CD4-positive, alpha-beta memory T cell (primary cell): Measurements from ENCODE around the gene CARD9. TPM values are rescaled to one million over a fixed set of nuclear protein-coding genes. Genes with fewer than 3 reads are reported as not detected.

Source experiments
- CTCF ChIA-PET: fragments of 350-600 bp; sonication (Branson Sonifier 250); formaldehyde crosslinking; loops from one replicate; lab custom pipeline; 2021; ENCODE audit warnings: inconsistent platforms; ENCODE audit not compliant: partially characterized antibody; lab: Charles Lee
- POLR2A ChIA-PET: fragments of 350-600 bp; sonication (Branson Sonifier 250); formaldehyde crosslinking; loops from one replicate; lab custom pipeline; 2021; ENCODE audit not compliant: partially characterized antibody; lab: Charles Lee
- DNase-seq, 5 donors: peaks; one replicate each; pipeline versions ENCODE4 v3.0.0 to v3.0.0-alpha.2; 2020 to 2022; ENCODE audit warnings: mixed read lengths in 1 of 5
- H3K27ac ChIP-seq: one replicate; pipeline ENCODE4 v1.7.0; 2013; ENCODE audit warnings: low read depth, low read length
- H3K27me3 ChIP-seq: 2 replicates; pipeline ENCODE4 v1.7.0; 2013; ENCODE audit warnings: mild to moderate bottlenecking, low read length, moderate library complexity; ENCODE audit not compliant: insufficient read depth
- H3K36me3 ChIP-seq: 2 replicates; pipeline ENCODE4 v1.7.0; 2013; ENCODE audit warnings: mild to moderate bottlenecking, low read length, moderate library complexity; ENCODE audit not compliant: insufficient read depth
- H3K4me1 ChIP-seq: 2 replicates; pipeline ENCODE4 v1.7.0; 2013; ENCODE audit warnings: mild to moderate bottlenecking, low read length, moderate library complexity; ENCODE audit not compliant: insufficient read depth
- H3K4me3 ChIP-seq, 2 donors: one replicate each; pipeline ENCODE4 v1.7.0; 2013; ENCODE audit warnings: low read length in 2 of 2, mild to moderate bottlenecking in 1 of 2
- H3K9me3 ChIP-seq, 2 donors: one replicate each; pipeline ENCODE4 v1.7.0; 2013; ENCODE audit warnings: low read length in 2 of 2, control low read depth in 1 of 2; ENCODE audit not compliant: control insufficient read depth in 1 of 2
- H3K27ac Mint-ChIP-seq, 7 donors: one replicate each; pipeline ENCODE4 v1.8.0; 2020 to 2021; ENCODE audit warnings: mixed read lengths in 7 of 7, mild to moderate bottlenecking in 6 of 7, inconsistent platforms in 3 of 7, moderate library complexity in 3 of 7
- H3K27me3 Mint-ChIP-seq, 2 donors: one replicate each; pipeline ENCODE4 v1.8.0; 2020 to 2021; ENCODE audit warnings: mixed read lengths in 2 of 2
- H3K36me3 Mint-ChIP-seq, 2 donors: one replicate each; pipeline ENCODE4 v1.8.0; 2020 to 2021; ENCODE audit warnings: mixed read lengths in 2 of 2, inconsistent platforms in 1 of 2, mild to moderate bottlenecking in 1 of 2
- H3K4me1 Mint-ChIP-seq, 4 donors: one replicate each; pipeline ENCODE4 v1.8.0; 2020 to 2021; ENCODE audit warnings: mixed read lengths in 4 of 4, mild to moderate bottlenecking in 1 of 4
- H3K4me3 Mint-ChIP-seq, 8 donors: one replicate each; pipeline ENCODE4 v1.8.0; 2020 to 2021; ENCODE audit warnings: mixed read lengths in 8 of 8, mild to moderate bottlenecking in 7 of 8, moderate library complexity in 6 of 8, inconsistent platforms in 3 of 8
- H3K9me3 Mint-ChIP-seq, 8 donors: one replicate each; pipeline ENCODE4 v1.8.0; 2020 to 2021; ENCODE audit warnings: mixed read lengths in 8 of 8, mild to moderate bottlenecking in 5 of 8, inconsistent platforms in 3 of 8, moderate library complexity in 1 of 8
- intact Hi-C: fragments of 100-400 bp; cut with micrococcal nuclease; formaldehyde crosslinking; loops from one replicate; pipeline ENCODE4 v1.15.1; 2023
- polyA plus RNA-seq, 2 donors: library from polyadenylated mRNA; unstranded; fragments of 300-500 nt; fragmentation: Illumina TruSeq; gene quantifications; one replicate each; pipeline ENCODE4 v1.2.3, GENCODE V29; 2021
- total RNA-seq, 2 experiments: library from RNA; stranded (reverse); gene quantifications; one replicate each; pipeline ENCODE4 v1.2.3, GENCODE V29; 2021

Gene CARD9
- total and polyA plus RNA-seq, 4 experiments from 2014 or later, result 0.41 to 1.2 (median 0.70) TPM; not detected in 1

DNA sequence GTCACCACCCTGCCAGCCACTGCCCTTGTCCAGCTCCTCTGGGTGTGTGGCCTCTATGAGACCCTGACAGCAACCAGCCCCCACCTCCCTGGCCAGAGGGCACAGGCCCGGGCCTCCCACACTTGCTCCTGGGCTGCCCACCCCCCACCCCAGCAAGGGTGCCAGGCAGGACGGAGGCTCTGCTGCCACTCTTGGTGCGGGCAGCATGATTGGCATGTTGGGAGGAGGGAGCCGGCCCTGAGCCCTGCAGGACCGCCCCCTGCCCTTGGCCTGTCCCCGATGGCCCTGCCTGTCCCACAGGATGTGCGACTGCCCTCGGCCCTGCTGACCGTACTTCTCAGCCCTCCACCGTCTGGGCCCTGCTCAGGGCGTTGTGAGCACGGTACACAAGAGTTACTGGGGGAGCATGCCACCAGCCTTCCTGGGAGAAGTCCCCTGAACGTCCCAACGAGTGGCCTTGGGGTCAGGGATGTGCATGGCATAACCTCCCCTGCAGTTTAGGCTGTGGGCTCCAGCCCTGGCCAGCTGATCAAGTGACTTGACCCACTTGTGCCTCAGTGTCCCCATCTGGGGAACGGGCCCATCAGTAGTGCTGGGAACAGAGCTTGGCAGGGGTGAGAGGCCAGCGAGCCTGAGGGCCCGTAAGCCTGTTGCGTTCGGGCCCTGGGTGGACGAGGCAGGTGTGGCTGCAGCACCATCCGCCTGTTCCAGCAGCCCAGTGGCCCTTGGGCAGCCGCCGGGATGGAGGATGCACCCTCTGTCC, 30.2 kb downstream of the CARD9 start:
- no peak for DNase-seq
- H3K4me3 Mint-ChIP-seq, result no peak overlapping the region
- ChIA-PET CTCF (no interaction called here), POLR2A (no interaction called here)
- no peaks in the 10 kb centered on the region for H3K27me3 ChIP-seq
- H3K4me1 ChIP-seq, result no peaks in the 10 kb centered on the region
- H3K9me3 Mint-ChIP-seq, result no peaks in the 10 kb centered on the region
- no peaks in the 10 kb centered on the region for H3K36me3 ChIP-seq
- H3K27me3 Mint-ChIP-seq, result no peaks in the 10 kb centered on the region
- intact Hi-C loops, result no loop called here
- no peaks in the 10 kb centered on the region for H3K4me1 Mint-ChIP-seq
- no peak overlapping the region for H3K27ac Mint-ChIP-seq
- no peak overlapping the region for H3K27ac ChIP-seq
- no peaks in the 10 kb centered on the region for H3K9me3 ChIP-seq
- H3K4me3 ChIP-seq, result no peak overlapping the region
- peaks cover 0 to 2% of the 10 kb centered on the region in 2 donors for H3K36me3 Mint-ChIP-seq

DNA sequence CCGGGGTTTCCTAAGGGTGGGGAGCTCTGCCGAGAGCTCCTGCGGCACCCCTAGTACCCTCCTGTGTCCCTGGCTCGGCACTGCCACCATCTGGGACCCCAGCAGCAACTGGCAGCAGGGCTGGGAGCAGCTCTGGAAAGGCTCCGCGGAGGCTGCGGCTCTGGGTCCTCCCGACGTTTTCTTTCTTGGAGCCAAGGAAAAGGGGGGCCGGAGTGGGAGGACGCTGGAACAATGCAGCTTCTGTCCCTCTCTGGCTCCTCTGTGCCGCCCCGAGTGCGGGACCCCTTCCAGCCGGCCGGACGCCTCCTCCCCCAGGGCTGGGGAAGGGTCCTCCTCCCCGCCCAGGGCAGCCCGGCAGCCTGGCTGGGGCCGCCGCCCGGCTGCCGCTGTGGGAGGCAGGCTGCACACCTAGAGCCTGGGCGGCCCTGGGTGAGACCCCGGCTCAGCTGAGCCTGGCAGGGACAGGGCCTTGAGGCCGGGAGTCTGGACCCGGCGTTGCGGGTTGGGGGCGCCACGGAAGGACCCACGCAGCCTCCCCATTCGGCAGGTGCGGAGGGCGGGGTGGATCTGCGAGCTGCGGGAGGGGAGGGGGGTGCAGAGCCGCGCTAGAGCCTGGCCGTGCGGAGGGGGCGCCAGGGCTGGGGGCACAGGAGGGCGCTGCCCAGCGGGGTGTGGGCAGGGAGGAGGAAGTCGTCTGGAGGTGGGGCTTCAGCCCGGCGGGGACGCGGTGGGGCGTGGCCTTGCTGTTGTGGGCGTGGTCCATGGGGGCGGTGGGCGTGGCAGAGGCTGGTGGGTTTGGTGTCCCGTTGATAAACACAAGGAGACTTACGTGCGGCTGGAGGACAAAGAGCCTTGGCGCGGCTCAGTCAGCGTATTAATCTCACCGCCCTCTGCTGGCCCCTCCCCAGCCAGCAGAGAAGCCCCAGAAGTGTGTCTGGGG, 31.0 kb downstream of the CARD9 start:
- peak; percentile 33 to 56 (median 37) for DNase-seq
- Histone ChIP-seq H3K4me3 (no peak overlapping the region), H3K27me3 (no peaks in the 10 kb centered on the region), H3K36me3 (no peaks in the 10 kb centered on the region), H3K4me1 (no peaks in the 10 kb centered on the region), H3K27ac (no peak overlapping the region), H3K9me3 (no peaks in the 10 kb centered on the region)
- H3K4me3 Mint-ChIP-seq, result no peak overlapping the region
- no peak overlapping the region for H3K27ac Mint-ChIP-seq
- no peaks in the 10 kb centered on the region for H3K4me1 Mint-ChIP-seq
- ChIA-PET POLR2A (no interaction called here), CTCF (no interaction called here)
- intact Hi-C loops, result no loop called here
- H3K9me3 Mint-ChIP-seq, result no peaks in the 10 kb centered on the region
- no peaks in the 10 kb centered on the region for H3K27me3 Mint-ChIP-seq
- peaks cover 0 to 2% of the 10 kb centered on the region in 2 donors for H3K36me3 Mint-ChIP-seq

DNA sequence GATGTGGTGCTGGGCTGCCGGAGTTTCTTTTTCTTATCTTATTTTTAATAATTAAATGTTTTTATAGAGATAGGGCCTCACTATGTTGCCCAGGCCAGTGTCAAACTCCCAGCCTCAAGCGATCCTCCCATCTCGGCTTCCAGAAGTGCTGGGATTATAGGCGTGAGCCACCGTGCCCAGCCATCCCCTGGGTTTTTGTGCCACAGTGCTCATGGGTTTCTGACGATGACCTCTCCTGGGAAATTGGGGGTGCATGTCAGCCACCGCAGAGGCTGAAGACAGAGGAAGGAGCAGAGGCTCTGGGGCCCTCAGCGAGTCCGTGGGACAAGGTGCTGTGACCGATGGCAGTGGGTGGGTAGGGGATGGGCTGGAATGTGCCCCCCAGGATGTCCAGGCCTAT, 31.7 kb downstream of the CARD9 start:
- no peak overlapping the region for H3K4me3 Mint-ChIP-seq
- H3K36me3 Mint-ChIP-seq, result peaks cover 0 to 2% of the 10 kb centered on the region in 2 donors
- H3K4me1 ChIP-seq, result no peaks in the 10 kb centered on the region
- no peaks in the 10 kb centered on the region for H3K9me3 Mint-ChIP-seq
- H3K4me1 Mint-ChIP-seq, result no peaks in the 10 kb centered on the region
- no peak overlapping the region for H3K4me3 ChIP-seq
- POLR2A ChIA-PET, result no interaction called here
- intact Hi-C loops, result no loop called here
- H3K36me3 ChIP-seq, result no peaks in the 10 kb centered on the region
- no peaks in the 10 kb centered on the region for H3K27me3 ChIP-seq
- CTCF ChIA-PET, result no interaction called here
- no peaks in the 10 kb centered on the region for H3K9me3 ChIP-seq
- H3K27me3 Mint-ChIP-seq, result no peaks in the 10 kb centered on the region
- DNase-seq, result no peak
- H3K27ac ChIP-seq, result no peak overlapping the region
- H3K27ac Mint-ChIP-seq, result no peak overlapping the region

DNA sequence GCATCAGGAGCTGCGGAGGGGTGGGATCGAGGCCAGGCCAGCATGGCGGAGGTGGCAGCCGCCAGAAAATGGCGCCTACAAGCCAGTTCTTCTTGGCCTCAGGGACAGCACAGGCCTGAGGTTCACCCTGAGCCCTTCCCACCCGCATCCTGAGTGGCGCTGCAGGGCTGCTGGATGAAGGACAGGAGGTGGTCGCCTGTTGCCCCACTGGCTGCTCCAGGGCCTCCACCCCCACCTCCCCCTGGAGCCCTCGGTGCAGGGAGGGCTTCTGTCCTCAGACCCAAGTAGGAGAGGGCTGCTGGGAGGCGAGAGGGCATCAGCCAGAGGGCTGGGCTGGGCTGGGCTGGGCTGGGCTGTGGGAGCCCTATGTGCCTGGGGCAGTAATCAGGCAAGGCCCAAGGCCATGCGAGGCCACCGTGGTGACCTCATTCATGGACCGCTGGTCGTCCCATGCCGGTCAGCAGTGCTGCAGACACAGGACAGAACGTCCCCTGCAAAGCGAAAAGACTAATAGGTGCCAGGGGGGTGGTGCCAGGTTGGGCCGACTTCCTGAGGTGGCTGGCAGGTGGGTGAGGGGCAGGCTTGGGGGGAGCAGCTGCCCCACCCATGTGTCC, 32.3 kb downstream of the CARD9 start:
- Mint-ChIP-seq H3K4me3 (no peak overlapping the region), H3K36me3 (peaks cover 0 to 2% of the 10 kb centered on the region in 2 donors), H3K27me3 (no peaks in the 10 kb centered on the region), H3K9me3 (no peaks in the 10 kb centered on the region), H3K4me1 (no peaks in the 10 kb centered on the region), H3K27ac (no peak overlapping the region)
- H3K4me3 ChIP-seq, result no peak overlapping the region
- ChIA-PET CTCF (no interaction called here), POLR2A (no interaction called here)
- no peak for DNase-seq
- no peaks in the 10 kb centered on the region for H3K9me3 ChIP-seq
- H3K36me3 ChIP-seq, result no peaks in the 10 kb centered on the region
- intact Hi-C loops, result no loop called here
- no peaks in the 10 kb centered on the region for H3K27me3 ChIP-seq
- no peak overlapping the region for H3K27ac ChIP-seq
- no peaks in the 10 kb centered on the region for H3K4me1 ChIP-seq

DNA sequence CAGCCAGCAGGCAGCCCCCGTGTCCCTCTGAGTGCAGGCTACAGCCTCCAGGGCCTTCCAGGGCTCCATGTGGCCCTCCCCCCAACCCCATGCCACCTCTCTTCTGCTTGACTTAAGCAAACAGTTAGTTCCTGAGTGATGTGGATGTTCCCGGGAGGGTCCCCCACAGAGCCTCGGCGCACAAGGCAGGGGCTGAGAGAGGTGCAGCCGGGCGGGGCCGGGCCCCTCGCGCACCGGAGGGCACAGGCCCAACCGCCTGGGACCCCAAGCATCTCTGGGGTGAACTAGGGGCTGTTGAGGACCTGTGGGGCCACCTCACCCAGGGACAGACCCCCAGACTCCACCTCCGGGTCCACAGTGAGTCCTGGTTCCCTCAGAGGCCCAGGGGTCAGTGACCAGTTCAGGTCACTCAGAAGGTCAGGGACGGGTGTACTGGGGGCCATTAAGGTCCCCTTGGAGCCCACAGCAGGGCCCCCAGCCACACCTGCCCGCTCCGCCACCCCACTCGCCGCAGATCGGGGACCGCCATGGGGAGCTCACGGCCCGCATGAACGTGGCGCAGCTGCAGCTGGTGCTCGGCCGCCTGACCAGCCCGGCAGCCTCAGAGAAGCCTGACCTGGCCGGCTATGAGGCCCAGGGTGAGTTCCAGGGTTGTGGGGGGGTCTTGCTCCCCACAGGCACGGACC, 33.0 kb downstream of the CARD9 start:
- H3K9me3 Mint-ChIP-seq, result no peaks in the 10 kb centered on the region
- H3K27ac Mint-ChIP-seq, result no peak overlapping the region
- no peaks in the 10 kb centered on the region for H3K27me3 ChIP-seq
- no peak for DNase-seq
- H3K4me1 Mint-ChIP-seq, result no peaks in the 10 kb centered on the region
- H3K36me3 Mint-ChIP-seq, result peaks cover 0 to 2% of the 10 kb centered on the region in 2 donors
- H3K4me3 Mint-ChIP-seq, result no peak overlapping the region
- no peak overlapping the region for H3K27ac ChIP-seq
- POLR2A ChIA-PET, result no interaction called here
- intact Hi-C loops, result no loop called here
- H3K27me3 Mint-ChIP-seq, result no peaks in the 10 kb centered on the region
- H3K4me1 ChIP-seq, result no peaks in the 10 kb centered on the region
- H3K9me3 ChIP-seq, result no peaks in the 10 kb centered on the region
- CTCF ChIA-PET, result no interaction called here
- H3K36me3 ChIP-seq, result no peaks in the 10 kb centered on the region
- H3K4me3 ChIP-seq, result no peak overlapping the region

DNA sequence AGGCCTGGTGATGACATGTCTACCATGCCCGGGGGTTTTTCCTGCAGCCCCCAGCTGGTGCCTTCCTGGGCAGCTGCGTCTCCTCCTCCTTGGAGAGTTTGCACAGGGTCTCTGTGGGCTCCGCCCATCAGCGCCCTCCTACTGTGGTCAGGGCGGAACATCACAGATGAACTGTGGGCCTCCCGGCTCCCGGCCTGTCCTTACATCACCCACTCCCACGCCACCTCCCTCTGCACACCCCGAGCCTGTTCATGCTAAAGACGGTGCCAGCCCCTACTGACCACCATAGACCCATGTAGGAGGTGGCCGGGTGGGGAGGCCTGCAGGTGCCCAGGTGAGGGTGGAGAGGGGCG, 33.5 kb downstream of the CARD9 start:
- H3K4me3 Mint-ChIP-seq, result no peak overlapping the region

More for the DNA sequence above, 33.5 kb downstream of the CARD9 start:
- Histone ChIP-seq H3K4me3 (no peak overlapping the region), H3K27ac (no peak overlapping the region), H3K27me3 (no peaks in the 10 kb centered on the region), H3K36me3 (no peaks in the 10 kb centered on the region), H3K4me1 (no peaks in the 10 kb centered on the region), H3K9me3 (no peaks in the 10 kb centered on the region)
- ChIA-PET POLR2A (no interaction called here), CTCF (interaction anchor here (0.6 kb wide), 1 partner anchor 294 kb away, joined by 3 read pairs; no protein-coding TSS in a partner anchor)
- no peaks in the 10 kb centered on the region for H3K9me3 Mint-ChIP-seq
- peaks cover 0 to 2% of the 10 kb centered on the region in 2 donors for H3K36me3 Mint-ChIP-seq
- intact Hi-C loops, result no loop called here
- no peaks in the 10 kb centered on the region for H3K27me3 Mint-ChIP-seq
- no peak for DNase-seq
- no peaks in the 10 kb centered on the region for H3K4me1 Mint-ChIP-seq
- H3K27ac Mint-ChIP-seq, result no peak overlapping the region
